ENCODE measurements around the gene DR1. TPM values are rescaled to one million over a fixed set of nuclear protein-coding genes. Genes with fewer than 3 reads are reported as not detected.

The DR1 gene
- 50.1 TPM for total RNA-seq

DNA sequence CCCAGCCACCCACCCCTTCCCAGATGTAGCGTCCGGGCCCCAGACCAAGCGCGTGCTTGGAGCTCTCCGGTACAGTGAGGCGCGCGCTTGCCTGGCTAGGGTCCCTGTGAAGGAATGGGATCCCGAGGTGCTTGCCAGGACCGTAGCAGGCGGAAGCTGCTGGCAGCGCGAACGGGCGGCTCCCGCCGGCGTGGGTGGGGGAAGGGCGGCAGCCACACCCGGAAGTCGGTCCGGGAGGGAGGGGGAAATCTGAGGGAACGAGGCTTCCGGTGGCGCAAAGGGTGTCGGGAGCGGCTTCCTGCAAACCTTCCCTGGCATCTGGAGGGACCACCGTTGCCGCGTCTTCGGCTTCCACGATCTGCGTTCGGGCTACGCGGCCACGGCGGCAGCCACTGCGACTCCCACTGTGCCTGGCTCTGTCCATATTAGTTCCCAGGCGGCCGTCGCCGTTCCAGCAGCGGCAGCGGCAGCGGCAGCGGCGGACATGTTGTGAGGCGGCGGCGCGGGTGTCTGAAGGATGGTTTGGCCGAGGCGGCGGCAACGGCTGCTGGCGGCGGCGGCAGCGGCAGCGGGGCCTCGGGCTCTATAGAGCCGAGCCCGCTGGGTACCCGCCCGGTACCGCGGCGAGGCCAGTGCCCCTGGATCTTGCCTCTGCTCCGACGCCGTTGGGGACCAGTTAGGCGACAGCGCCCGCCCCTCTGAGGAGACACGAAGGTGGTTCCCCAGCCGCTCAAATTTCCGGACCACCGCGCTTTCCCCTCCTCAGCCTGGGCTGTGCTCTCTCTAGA, at the start of gene DR1:
Gene DR1 (plus strand): TSS at position 275 of the 788 bp plus-strand sequence. CDS start 739 bp downstream, outside the sequence.
- Histone ChIP-seq H3K4me3 (ENCODE audit: low read length) (peak within 1 kb of the TSS; percentile 99), H3K27me3 (ENCODE audit: insufficient read depth, low read length) (no peaks in the 10 kb centered on the region), H3K4me1 (ENCODE audit: insufficient read depth, low read length) (peaks cover 11% of the 10 kb centered on the region), H3K9me3 (ENCODE audit: low read depth, low read length) (no peaks in the 10 kb centered on the region)

- H3K4me1 ChIP-seq (ENCODE audit: insufficient read depth, low read length), result no peaks in the 10 kb centered on the region
- H3K4me3 ChIP-seq (ENCODE audit: low read length), result no peak overlapping the region
- no peaks in the 10 kb centered on the region for H3K27me3 ChIP-seq (ENCODE audit: insufficient read depth, low read length)
- H3K9me3 ChIP-seq (ENCODE audit: low read depth, low read length), result no peaks in the 10 kb centered on the region
These were observed 49.1 kb upstream of the DR1 start for GRCh38 chr1:93296555-93297154.

DNA sequence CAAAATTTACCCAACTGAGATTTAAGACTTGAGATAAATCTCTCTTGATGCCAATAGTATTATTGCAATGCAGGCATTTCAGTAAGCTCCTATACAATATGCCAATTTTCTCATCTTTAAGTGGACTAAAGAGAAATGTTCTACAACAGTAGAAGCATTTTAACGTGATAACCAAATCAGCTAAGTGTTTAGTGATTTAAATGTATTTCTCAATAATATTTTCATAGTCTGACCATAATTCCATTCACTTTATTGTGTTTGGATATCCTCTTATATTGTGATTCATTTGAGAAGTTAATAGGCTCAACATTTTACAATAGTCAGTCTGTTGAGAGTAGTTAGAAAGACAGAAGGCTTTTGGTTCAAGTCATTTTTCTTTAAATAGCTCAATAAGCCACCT, 44.6 kb upstream of the DR1 start:
- no peaks in the 10 kb centered on the region for H3K27me3 ChIP-seq (ENCODE audit: insufficient read depth, low read length)
- H3K4me3 ChIP-seq (ENCODE audit: low read length), result no peak overlapping the region
- no peaks in the 10 kb centered on the region for H3K9me3 ChIP-seq (ENCODE audit: low read depth, low read length)
- H3K4me1 ChIP-seq (ENCODE audit: insufficient read depth, low read length), result no peaks in the 10 kb centered on the region

DNA sequence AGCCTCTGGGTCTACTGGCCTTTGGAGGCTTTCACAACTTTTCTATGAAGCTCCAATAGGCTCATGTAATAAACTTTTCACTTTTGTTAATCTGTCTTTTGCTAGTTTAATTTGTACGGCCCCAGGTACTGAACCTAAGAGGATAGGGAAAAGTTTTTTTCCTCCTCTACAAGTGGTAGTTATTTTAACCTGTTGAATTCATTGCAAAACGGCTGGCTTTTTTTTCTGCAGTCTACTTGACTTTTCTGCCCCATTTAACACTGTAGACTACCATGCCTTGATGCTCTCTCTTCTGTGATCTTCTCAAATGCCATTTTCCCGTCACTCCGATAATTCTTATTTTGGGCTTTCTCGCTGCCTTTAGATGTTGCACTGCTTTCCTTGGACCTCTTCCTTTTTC, 43.6 kb upstream of the DR1 start:
- no peaks in the 10 kb centered on the region for H3K4me1 ChIP-seq (ENCODE audit: insufficient read depth, low read length)
- no peaks in the 10 kb centered on the region for H3K27me3 ChIP-seq (ENCODE audit: insufficient read depth, low read length)
- H3K4me3 ChIP-seq (ENCODE audit: low read length), result no peak overlapping the region
- no peaks in the 10 kb centered on the region for H3K9me3 ChIP-seq (ENCODE audit: low read depth, low read length)

GRCh38 chr1:93304716-93305138, 41.0 kb upstream of the DR1 start:
- no peaks in the 10 kb centered on the region for H3K27me3 ChIP-seq (ENCODE audit: insufficient read depth, low read length)
- H3K9me3 ChIP-seq (ENCODE audit: low read depth, low read length), result no peaks in the 10 kb centered on the region
- no peaks in the 10 kb centered on the region for H3K4me1 ChIP-seq (ENCODE audit: insufficient read depth, low read length)
- H3K4me3 ChIP-seq (ENCODE audit: low read length), result no peak overlapping the region

DNA sequence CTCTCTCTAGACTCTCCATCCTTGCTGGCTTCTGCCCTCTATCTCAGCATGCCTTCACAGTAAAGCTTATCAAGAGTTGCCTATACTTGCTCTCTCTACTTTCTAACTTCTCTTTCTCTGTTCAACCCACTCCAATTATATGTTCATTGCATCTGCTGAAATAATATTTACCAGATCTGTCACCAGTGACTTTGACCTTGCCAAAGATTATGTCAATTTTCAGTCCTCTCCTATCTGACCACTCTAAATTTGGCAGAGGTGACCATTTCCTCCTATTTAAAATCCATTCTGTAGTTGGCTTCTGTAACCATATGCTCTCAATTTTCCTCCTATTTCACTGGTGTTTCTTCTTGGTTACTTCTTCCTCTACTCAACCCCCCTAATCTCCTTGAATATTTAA, 38.8 kb upstream of the DR1 start:
- Histone ChIP-seq H3K4me3 (ENCODE audit: low read length) (no peak overlapping the region), H3K9me3 (ENCODE audit: low read depth, low read length) (no peaks in the 10 kb centered on the region), H3K4me1 (ENCODE audit: insufficient read depth, low read length) (no peaks in the 10 kb centered on the region), H3K27me3 (ENCODE audit: insufficient read depth, low read length) (no peaks in the 10 kb centered on the region)

- Histone ChIP-seq H3K9me3 (ENCODE audit: low read depth, low read length) (no peaks in the 10 kb centered on the region), H3K27me3 (ENCODE audit: insufficient read depth, low read length) (no peaks in the 10 kb centered on the region), H3K4me3 (ENCODE audit: low read length) (no peak overlapping the region), H3K4me1 (ENCODE audit: insufficient read depth, low read length) (peaks cover 8% of the 10 kb centered on the region)
These were observed 32.7 kb upstream of the DR1 start for GRCh38 chr1:93313026-93313425.

DNA sequence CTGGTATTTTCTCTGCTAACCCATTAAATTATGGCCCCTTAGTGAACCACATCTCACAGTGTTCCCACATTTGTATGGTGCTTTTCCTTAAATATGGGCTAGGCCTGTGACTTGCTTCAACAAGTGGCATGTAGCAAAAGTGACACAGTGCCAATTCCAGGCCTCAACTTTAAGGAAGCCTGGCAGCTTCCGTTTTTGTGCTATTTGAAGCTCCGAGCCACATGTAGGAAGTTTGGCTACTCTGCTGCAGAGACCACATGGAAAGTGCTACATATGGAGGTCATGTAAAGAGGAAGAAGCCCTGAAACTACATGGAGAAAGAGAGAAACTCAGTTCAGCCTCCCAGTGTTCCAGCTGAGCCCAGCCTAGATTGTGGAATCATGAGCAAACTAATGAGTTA, 28.5 kb upstream of the DR1 start:
- Histone ChIP-seq H3K4me3 (ENCODE audit: low read length) (no peak overlapping the region), H3K9me3 (ENCODE audit: low read depth, low read length) (no peaks in the 10 kb centered on the region), H3K4me1 (ENCODE audit: insufficient read depth, low read length) (peaks cover 8% of the 10 kb centered on the region), H3K27me3 (ENCODE audit: insufficient read depth, low read length) (no peaks in the 10 kb centered on the region)

DNA sequence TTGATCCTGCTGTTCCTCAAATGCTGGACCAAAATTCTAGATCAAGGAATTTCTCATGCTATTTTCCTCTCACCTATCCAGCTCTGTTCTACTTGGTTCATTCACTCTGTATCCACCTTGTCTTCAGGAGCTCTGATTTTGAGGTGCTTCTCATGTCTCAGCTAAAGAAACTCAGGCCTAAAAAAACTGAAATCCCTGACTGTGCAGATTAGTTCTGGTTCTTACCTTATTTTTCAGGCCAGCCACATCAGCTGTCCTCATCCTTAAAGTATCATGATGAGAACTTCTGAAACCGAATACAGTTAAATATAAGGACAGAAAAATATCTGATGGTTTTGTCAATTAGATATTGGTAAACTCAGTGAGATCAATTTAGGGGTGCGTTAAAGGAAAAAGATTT, 27.8 kb upstream of the DR1 start:
- Histone ChIP-seq H3K4me3 (ENCODE audit: low read length) (no peak overlapping the region), H3K9me3 (ENCODE audit: low read depth, low read length) (no peaks in the 10 kb centered on the region), H3K4me1 (ENCODE audit: insufficient read depth, low read length) (peaks cover 8% of the 10 kb centered on the region), H3K27me3 (ENCODE audit: insufficient read depth, low read length) (no peaks in the 10 kb centered on the region)

DNA sequence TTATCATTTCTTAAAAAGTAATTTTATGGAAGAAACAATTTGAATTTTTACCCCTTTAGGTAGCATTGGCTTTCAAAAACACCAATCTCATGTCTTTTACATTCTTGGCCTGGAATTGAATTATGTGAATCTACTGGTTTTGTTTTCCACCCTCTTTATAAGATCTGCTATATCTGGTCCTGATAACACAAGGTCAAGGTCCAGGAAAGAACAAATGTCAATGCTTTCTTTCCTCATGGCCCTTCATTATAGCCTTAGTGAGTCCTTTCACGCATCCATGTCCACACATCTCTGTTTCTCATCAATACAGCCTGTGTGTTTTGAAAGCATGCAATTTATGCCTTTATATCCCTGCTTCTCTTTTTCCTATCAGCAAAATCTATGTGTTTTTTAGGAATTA, 24.0 kb upstream of the DR1 start:
- no peak overlapping the region for H3K4me3 ChIP-seq (ENCODE audit: low read length)

DNA sequence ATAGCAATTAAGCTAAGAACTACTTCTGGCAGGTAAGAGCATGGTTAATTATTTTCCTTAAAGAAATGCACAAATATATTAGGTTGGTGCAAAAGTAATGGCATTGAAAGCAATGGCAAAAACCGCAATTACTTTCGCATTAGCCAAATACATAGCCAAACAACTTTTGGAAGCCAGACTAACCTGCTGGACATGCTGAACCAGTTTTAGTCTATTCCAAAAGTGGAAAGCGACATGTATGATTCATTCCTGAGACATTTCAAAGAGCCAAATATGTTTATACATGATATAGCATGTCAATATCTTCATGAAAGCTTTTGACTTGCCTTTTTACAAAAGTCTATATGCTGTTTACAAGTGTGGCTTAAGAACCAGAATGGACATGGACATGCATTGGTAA, 23.4 kb upstream of the DR1 start:
- no peaks in the 10 kb centered on the region for H3K9me3 ChIP-seq (ENCODE audit: low read depth, low read length)
- H3K27me3 ChIP-seq (ENCODE audit: insufficient read depth, low read length), result no peaks in the 10 kb centered on the region
- H3K4me3 ChIP-seq (ENCODE audit: low read length), result no peak overlapping the region
- H3K4me1 ChIP-seq (ENCODE audit: insufficient read depth, low read length), result peaks cover 4% of the 10 kb centered on the region

More for the DNA sequence above, 24.0 kb upstream of the DR1 start:
- Histone ChIP-seq H3K9me3 (ENCODE audit: low read depth, low read length) (no peaks in the 10 kb centered on the region), H3K4me1 (ENCODE audit: insufficient read depth, low read length) (peaks cover 8% of the 10 kb centered on the region), H3K27me3 (ENCODE audit: insufficient read depth, low read length) (no peaks in the 10 kb centered on the region)

DNA sequence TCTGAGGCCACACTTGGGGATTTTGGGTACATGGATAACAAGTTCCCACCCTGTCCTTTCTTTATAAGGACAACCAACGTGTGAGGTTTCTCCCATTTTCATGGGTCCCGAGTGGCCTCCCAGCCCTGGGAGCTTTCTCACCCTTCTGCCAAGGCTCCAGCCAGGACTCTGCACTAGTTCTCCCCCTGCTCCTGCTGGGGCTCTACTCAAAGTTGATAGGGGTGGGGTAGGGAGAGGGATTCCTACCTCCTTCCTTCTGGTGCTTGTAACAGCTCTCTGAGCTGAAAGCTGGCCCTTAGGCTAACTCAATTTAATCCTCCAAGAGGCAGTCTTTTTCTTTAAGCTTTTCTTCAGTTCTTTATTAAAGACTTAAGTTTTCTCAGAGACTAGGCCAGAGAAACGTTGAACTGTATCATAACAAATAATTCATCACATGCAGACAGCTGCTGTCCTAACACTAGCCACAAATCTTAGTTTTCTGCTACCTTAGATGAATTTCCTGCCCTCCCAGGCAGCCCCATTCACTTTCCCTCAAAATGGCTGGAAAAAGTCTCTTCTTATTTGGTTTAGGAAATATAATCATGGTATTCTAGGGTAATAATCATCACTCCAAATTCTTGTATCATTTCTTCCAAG, 22.4 kb upstream of the DR1 start:
- Histone ChIP-seq H3K9me3 (ENCODE audit: low read depth, low read length) (no peaks in the 10 kb centered on the region), H3K4me3 (ENCODE audit: low read length) (no peak overlapping the region), H3K4me1 (ENCODE audit: insufficient read depth, low read length) (no peaks in the 10 kb centered on the region), H3K27me3 (ENCODE audit: insufficient read depth, low read length) (no peaks in the 10 kb centered on the region)

DNA sequence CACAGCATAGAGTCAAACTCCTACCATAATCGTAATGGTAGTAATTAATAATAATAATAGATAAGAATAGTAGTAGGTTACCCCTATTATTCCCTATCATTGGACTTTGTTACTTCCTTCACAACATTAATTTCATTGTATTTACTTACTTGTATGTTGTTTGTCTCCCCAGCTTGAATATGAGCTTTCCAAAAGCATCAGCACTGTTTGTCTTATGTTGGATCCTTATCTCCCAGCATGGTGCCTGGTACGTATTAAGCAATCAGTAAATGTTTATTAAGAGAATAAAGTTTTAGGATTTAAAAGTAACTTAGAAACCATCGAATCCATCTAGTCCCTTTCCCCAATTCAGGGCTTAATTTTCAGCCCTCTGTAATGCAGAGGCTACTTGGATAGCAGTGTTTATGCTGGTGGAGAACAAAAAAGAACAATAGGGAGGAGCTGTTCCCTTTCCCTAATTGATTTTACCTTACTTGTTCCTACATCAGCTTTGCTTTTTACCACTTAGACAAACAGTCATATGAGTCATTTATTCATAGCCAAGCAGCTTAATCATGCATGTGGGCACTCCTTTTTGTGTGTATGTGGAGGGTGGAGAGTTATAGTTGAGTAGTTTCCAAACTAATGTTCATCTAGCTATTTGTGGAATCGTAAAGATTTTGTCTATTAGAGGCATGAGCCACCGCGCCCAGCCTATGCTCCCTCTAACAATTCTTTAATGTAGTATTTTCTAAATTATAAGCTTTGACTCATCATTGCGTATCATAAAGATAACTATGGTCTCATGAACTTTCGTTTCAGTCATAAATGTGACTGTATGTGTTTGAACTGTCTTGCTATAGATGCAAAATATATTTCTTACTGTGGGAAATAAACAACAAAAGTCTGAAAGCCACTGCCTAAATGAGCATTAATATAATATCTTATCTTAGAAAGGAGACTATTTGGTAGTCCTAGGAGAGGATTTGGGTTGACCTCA, 20.9 kb upstream of the DR1 start:
- Histone ChIP-seq H3K9me3 (ENCODE audit: low read depth, low read length) (no peaks in the 10 kb centered on the region), H3K4me3 (ENCODE audit: low read length) (no peak overlapping the region), H3K27me3 (ENCODE audit: insufficient read depth, low read length) (no peaks in the 10 kb centered on the region), H3K4me1 (ENCODE audit: insufficient read depth, low read length) (no peaks in the 10 kb centered on the region)

- no peaks in the 10 kb centered on the region for H3K4me1 ChIP-seq (ENCODE audit: insufficient read depth, low read length)
- H3K9me3 ChIP-seq (ENCODE audit: low read depth, low read length), result no peaks in the 10 kb centered on the region
- no peak overlapping the region for H3K4me3 ChIP-seq (ENCODE audit: low read length)
- H3K27me3 ChIP-seq (ENCODE audit: insufficient read depth, low read length), result no peaks in the 10 kb centered on the region
These were observed 16.6 kb upstream of the DR1 start for GRCh38 chr1:93328809-93329760.

Data from mononuclear cell (primary cell).